Measurements from ENCODE around the gene MYCT1.

MYCT1 gene

DNA sequence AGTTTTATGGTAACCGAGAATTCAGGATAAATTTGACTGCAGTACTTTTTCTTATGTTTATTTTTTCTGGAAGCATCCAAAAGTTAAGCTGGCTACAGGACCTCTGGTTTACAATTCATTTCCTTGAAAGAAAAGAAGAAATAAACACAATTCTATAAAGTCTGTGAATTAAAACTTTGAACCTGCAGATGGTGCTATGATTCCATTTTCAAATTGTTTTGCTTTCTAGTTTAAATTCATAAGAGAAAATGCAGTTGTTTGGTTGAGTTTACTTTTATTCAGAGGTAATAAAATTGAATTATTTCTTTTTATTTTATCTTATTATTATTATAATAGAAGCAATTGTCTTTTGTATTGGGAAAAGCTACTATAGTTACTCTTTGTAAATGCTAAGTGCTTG is 51.1 kb downstream of the MYCT1 start:
- H3K36me3 ChIP-seq: no peaks in the 10 kb centered on the region
- H3K4me3 ChIP-seq: no peak overlapping the region
- TF ChIP-seq Cebpa-rat (IDR thresholded peaks at IDR 0.05): no peak
- no peak overlapping the region for H3K4me2 ChIP-seq
- no peaks in the 10 kb centered on the region for H3K4me1 ChIP-seq
- no peaks in the 10 kb centered on the region for H3K9me3 ChIP-seq (replicated peaks in 1 of 11)
- no peaks in the 10 kb centered on the region for H3K27me3 ChIP-seq
- H3K9ac ChIP-seq: no peak overlapping the region
- no peaks in the 10 kb centered on the region for H4K20me1 ChIP-seq
- no peak overlapping the region for H3K27ac ChIP-seq

DNA sequence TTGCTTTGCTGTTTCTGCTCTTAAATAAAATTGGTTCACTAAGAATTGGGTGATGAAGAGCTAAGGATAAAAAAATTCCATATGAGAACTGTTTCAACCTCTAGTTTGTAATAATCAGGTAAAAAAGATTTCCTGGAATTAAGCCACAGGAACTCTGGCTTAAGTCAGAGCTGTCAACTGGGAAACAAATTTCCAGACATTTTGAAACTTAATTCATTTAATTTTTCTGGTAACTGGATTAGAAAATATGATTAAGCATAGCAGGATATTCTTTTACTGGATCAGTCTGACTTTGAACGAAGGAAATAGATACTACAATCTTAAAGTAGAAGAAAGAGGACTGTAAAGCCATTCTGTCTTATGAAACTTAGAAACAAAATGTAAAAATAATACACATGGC is 51.6 kb downstream of the MYCT1 start:
- Histone ChIP-seq H3K27me3 (no peaks in the 10 kb centered on the region), H3K4me2 (no peak overlapping the region), H3K9ac (no peak overlapping the region), H3K36me3 (no peaks in the 10 kb centered on the region), H3K9me3 (replicated peaks in 1 of 11) (no peaks in the 10 kb centered on the region), H4K20me1 (no peaks in the 10 kb centered on the region), H3K4me3 (no peak overlapping the region), H3K4me1 (no peaks in the 10 kb centered on the region), H3K27ac (no peak overlapping the region)
- no peak for TF ChIP-seq Cebpa-rat (IDR thresholded peaks at IDR 0.05)

DNA sequence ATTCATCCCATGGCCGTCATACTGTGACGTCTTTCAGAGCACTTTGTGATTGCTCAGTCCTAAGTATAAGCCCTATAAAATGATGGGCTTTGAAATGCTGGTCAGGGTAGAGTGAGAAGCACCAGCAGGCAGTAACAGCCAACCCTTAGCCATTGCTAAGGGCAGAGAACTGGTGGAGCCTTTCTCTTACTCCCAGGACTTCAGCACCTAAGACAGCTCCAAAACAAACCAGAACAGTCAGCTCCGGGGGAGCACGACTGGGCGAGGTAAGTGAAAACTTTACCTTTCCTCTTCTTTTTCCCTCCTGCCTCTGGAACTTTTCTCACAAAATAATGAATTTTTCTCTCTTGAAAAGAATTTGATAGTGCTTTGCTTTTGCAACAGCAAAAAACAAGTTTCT is 53.0 kb downstream of the MYCT1 start, which contains the start of gene VIP:
VIP (plus strand) TSS at position 104 of the 400 bp plus-strand sequence. CDS start 1,381 bp downstream, outside the sequence.
- TF ChIP-seq Cebpa-rat (IDR thresholded peaks at IDR 0.05): no peak
- no peaks in the 10 kb centered on the region for H3K36me3 ChIP-seq
- H3K4me3 ChIP-seq: no peak within 1 kb of the TSS
- H4K20me1 ChIP-seq: no peaks in the 10 kb centered on the region
- no peak within 1 kb of the TSS for H3K4me2 ChIP-seq
- H3K9me3 ChIP-seq (replicated peaks in 1 of 11): no peaks in the 10 kb centered on the region
- no peaks in the 10 kb centered on the region for H3K4me1 ChIP-seq
- H3K27me3 ChIP-seq: no peaks in the 10 kb centered on the region
- H3K27ac ChIP-seq: no peak within 1 kb of the TSS
- H3K9ac ChIP-seq: no peak within 1 kb of the TSS

DNA sequence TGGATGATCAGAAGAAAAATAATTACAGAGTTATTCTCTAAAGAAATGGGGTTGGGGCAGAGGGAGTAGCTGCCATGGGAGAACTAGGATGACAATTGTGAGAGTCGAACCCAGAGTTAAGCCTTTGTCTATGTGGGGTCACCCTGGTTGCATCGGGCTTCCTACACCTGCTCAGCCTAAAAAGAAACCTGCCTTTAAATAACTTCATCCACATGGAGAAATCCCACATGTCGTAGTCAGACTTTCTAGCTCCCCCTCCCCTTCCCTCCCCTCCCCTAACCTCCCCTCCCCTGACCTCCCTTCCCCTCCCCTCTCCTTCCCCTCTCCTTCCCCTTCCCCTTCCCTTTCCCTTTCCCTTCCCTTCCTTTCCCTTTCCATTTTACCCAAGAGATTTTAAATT is 67.6 kb downstream of the MYCT1 start:
- Histone ChIP-seq H3K27ac (no peak overlapping the region), H3K36me3 (no peaks in the 10 kb centered on the region), H3K4me2 (no peak overlapping the region), H3K4me1 (no peaks in the 10 kb centered on the region), H4K20me1 (no peaks in the 10 kb centered on the region), H3K4me3 (no peak overlapping the region), H3K9ac (no peak overlapping the region), H3K27me3 (no peaks in the 10 kb centered on the region), H3K9me3 (replicated peaks in 1 of 11) (no peaks in the 10 kb centered on the region)
- TF ChIP-seq Cebpa-rat (IDR thresholded peaks at IDR 0.05): no peak

DNA sequence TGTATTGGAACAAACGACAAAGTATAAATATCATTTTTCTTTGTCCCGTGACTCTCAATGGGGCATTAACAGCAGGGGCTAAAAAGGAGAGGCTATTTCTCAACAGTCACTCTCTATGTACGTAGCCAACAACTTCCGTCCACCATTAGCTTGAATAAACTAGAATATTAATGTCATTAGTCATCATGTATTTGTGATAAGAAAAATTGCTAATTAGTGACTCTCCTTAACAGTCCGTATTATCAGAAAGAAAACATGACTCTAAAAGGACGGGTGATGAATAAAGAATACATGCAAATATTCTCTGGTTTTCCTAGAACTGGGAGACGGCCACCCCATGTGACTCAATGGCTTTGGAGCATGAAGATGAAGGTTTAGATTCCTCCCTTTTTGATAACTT is 71.5 kb downstream of the MYCT1 start:
- Histone ChIP-seq H3K9ac (no peak overlapping the region), H3K4me3 (no peak overlapping the region), H3K9me3 (replicated peaks in 1 of 11) (no peaks in the 10 kb centered on the region), H3K4me2 (no peak overlapping the region), H3K27ac (no peak overlapping the region), H3K4me1 (no peaks in the 10 kb centered on the region), H3K27me3 (no peaks in the 10 kb centered on the region), H3K36me3 (no peaks in the 10 kb centered on the region), H4K20me1 (no peaks in the 10 kb centered on the region)
- no peak for TF ChIP-seq Cebpa-rat (IDR thresholded peaks at IDR 0.05)

DNA sequence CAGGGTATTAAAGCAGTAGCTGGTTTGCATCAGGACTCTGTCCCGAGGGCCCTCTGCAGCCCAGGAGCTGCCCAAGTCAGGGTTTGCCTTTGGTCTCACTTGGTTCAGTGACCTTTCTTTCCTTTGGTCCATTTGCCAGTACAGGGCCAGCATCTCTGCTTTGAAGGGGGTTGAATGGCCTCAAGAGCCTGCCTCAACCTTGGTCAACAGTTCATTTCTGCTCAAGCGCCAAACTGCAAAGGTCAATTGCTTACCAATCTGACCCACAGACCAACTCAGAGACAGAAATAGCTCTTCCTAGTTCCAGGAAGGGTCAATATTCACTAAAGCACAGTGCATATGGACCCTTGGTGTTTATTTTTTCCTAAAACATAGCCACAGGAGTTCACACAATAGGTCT is 72.3 kb downstream of the MYCT1 start:
- H3K27me3 ChIP-seq: no peaks in the 10 kb centered on the region

DNA sequence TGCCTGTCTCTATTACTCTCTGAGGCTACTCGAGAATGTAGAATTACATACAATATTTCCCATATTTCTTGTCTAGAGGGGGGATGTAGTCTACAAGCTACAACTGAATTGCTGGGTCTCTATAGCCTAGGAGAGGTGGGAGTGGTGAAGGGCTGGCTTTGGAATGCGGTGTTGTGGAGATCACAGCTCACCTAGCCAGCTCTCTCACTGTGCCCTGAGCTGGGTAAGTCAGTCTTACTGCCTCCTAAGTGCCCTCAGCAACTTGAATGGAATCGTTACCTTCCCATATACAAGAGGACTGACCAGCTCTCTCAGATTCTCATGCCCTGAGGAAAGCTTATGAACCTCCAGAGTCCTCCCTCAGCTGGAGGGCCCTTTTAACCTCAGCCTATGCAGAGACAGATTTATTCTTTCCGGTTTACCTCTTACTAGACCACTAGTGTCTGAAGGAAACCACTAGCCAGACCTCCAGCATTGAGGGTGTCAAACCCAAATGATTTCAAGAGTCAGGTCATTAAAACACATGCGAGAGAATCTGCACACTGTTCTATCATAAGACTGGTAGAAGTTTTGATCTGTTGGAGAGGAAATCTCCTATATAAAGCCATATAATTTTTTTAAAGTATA is 73.5 kb downstream of the MYCT1 start:
- no peak for TF ChIP-seq Cebpa-rat (IDR thresholded peaks at IDR 0.05)
- H3K27me3 ChIP-seq: no peaks in the 10 kb centered on the region
- H3K27ac ChIP-seq: no peak overlapping the region
- H3K4me1 ChIP-seq: no peaks in the 10 kb centered on the region
- H3K36me3 ChIP-seq: no peaks in the 10 kb centered on the region
- H3K9ac ChIP-seq: no peak overlapping the region
- H3K4me3 ChIP-seq: no peak overlapping the region
- no peak overlapping the region for H3K4me2 ChIP-seq
- no peaks in the 10 kb centered on the region for H3K9me3 ChIP-seq (replicated peaks in 1 of 11)
- no peaks in the 10 kb centered on the region for H4K20me1 ChIP-seq

More for the DNA sequence above, 72.3 kb downstream of the MYCT1 start:
- no peaks in the 10 kb centered on the region for H3K4me1 ChIP-seq
- no peaks in the 10 kb centered on the region for H3K9me3 ChIP-seq (replicated peaks in 1 of 11)
- no peak overlapping the region for H3K4me2 ChIP-seq
- H3K4me3 ChIP-seq: no peak overlapping the region
- no peaks in the 10 kb centered on the region for H3K36me3 ChIP-seq
- H3K9ac ChIP-seq: no peak overlapping the region
- H4K20me1 ChIP-seq: no peaks in the 10 kb centered on the region
- no peak for TF ChIP-seq Cebpa-rat (IDR thresholded peaks at IDR 0.05)
- H3K27ac ChIP-seq: no peak overlapping the region

Measured in BLaER1 treated with 17β-estradiol and CSF1 and Interleukin-3, amounts not matched to agents 10 nM and 100 nM (cell line).